ENCODE data around the gene VWF. TPM values are rescaled to one million over a fixed set of nuclear protein-coding genes. Genes with fewer than 3 reads are reported as not detected.
A peak's percentile ranks its signal among the peaks of the same experiment; 100 is the strongest.
"Not testable (repeated sequence)": the region's sequence is repeated elsewhere in the genome, so short reads cannot be mapped to it uniquely, and the experiment has no call there.

Gene VWF
- total and polyA plus RNA-seq, 2 of the 13 experiments (the other 11 are each of a cell fraction or from before 2014, with no cell fraction given) = 0.20 to 0.25 TPM

DNA sequence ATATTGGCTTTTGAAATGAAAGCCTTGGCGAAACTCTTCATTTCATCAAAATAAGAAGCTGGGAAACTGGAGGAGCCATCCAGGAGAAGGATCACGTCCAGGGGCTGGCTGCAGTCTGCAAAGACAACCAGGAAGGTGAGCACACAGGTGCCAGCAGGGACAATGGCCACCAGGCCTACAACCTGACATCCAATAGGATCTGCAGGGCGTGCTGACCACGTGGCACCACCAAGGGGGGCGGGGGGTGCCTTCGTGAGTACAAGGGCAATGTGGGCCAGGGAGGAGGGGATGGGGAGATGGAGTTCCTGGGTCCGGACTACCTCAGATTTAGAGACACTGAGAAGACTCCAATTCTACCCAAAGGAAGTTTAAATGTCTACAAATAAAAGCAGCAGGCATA, 107.7 kb downstream of the VWF start:
- Histone ChIP-seq H3K9me3 (ENCODE audit: low read length) (no peaks in the 10 kb centered on the region), H3K9ac (ENCODE audit: insufficient read depth, low read depth, low read length) (no peak overlapping the region), H4K20me1 (ENCODE audit: insufficient read depth, low read length) (no peaks in the 10 kb centered on the region), H3K4me3 (replicated peaks in 1 of 3; ENCODE audit: insufficient read depth in 1 of 3, low read depth in 2 of 3, low read length in 3 of 3) (no peak overlapping the region), H3K4me1 (ENCODE audit: insufficient read depth, low read length) (no peaks in the 10 kb centered on the region), H3K27ac (ENCODE audit: extremely low read length, insufficient read depth, low read length) (no peak overlapping the region), H3K79me2 (ENCODE audit: insufficient read depth, low read length) (no peaks in the 10 kb centered on the region), H3K27me3 (ENCODE audit: control insufficient read depth in 1 of 2, insufficient read depth in 2 of 2, low read length in 2 of 2) (peaks cover 0 to 2% of the 10 kb centered on the region in 2 experiments; a peak in 1 of 5 replicates), H3K36me3 (replicated peaks in 1 of 2; ENCODE audit: control insufficient read depth in 1 of 2, insufficient read depth in 2 of 2, low read length in 2 of 2) (no peaks in the 10 kb centered on the region), H3K4me2 (ENCODE audit: low read depth, low read length) (no peak overlapping the region), H2AFZ (ENCODE audit: low read length) (no peak overlapping the region)
- BruUV-seq (replicated peaks) = no TSS peak
- intact Hi-C loops (cut with micrococcal nuclease; ENCODE audit: unreplicated experiment) (no loop called here), in situ Hi-C loops (cut with HindIII; ENCODE audit: extremely low pct_ligation_motif_present, low pct_unique_long_range_greater_than_20kb) (no loop called here)
- ATAC-seq (no peak), FAIRE-seq (no peak), DNase-seq (ENCODE audit: low spot score) (no peak)
- CTCF ChIA-PET (ENCODE audit: low intra/inter-chr PET ratio, low total read pairs) = no interaction called here
- POLR2A ChIA-PET = no interaction called here
- 9% methylated on average over 6 of the region's 7 CpGs for WGBS (ENCODE audit: low lambda C conversion rate)
- TF ChIP-seq ZNF678 (CRISPR knock-in tag; IDR thresholded peaks at IDR 0.05) (no peak), RCOR2 (CRISPR knock-in tag; IDR thresholded peaks at IDR 0.05) (no peak), AGO2 (optimal IDR thresholded peaks at IDR 0.05; ENCODE audit: low read depth, low read length) (no peak)

DNA sequence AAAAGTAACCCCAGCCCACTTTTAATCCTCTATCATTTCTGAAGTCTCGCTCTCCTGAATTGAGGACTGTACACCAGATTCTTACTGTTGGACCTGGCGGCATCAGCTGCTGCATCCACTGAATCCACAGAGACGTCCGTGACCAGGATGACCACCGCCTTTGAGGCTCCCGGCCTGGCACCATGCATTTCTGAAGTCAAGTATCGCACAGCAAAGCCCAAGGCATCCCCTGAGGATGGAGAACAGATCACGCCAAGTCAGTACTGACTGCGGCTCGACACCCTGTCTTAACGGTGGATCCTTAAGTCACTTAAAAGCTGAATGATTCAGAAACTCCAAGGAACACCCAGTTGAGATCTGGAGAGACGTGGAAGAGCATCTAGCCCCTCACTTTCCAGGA, 108.5 kb downstream of the VWF start:
- in situ Hi-C loops (cut with HindIII; ENCODE audit: extremely low pct_ligation_motif_present, low pct_unique_long_range_greater_than_20kb) = not testable (repeated sequence)

DNA sequence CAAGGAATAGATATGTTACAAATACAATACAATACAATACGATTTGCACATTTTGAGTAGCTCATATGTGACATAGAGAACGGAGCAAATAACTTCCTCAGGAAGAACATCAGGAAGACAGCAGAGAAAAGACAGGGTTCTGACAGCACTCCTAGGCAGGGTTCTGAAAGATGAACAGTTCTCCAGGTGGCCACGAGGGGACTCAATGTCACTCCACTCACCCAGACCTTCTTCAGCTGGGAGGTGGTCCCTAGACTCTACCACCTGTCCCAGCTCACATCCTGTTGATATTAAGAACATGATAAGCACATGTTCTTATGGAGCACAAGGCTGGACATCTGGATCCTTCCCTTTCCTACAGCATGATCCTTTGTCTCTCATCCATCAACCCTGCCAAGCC, 109.2 kb downstream of the VWF start:
- DNase-seq (ENCODE audit: low spot score); CTCF ChIA-PET (ENCODE audit: low intra/inter-chr PET ratio, low total read pairs); H2AFZ ChIP-seq (ENCODE audit: low read length); H3K36me3 ChIP-seq (replicated peaks in 1 of 2; ENCODE audit: control insufficient read depth in 1 of 2, insufficient read depth in 2 of 2, low read length in 2 of 2); H4K20me1 ChIP-seq (ENCODE audit: insufficient read depth, low read length); H3K9me3 ChIP-seq (ENCODE audit: low read length); intact Hi-C loops (cut with micrococcal nuclease; ENCODE audit: unreplicated experiment); H3K4me1 ChIP-seq (ENCODE audit: insufficient read depth, low read length); POLR2A ChIA-PET; in situ Hi-C loops (cut with HindIII; ENCODE audit: extremely low pct_ligation_motif_present, low pct_unique_long_range_greater_than_20kb); H3K4me2 ChIP-seq (ENCODE audit: low read depth, low read length); H3K27ac ChIP-seq (ENCODE audit: extremely low read length, insufficient read depth, low read length); H3K9ac ChIP-seq (ENCODE audit: insufficient read depth, low read depth, low read length); H3K4me3 ChIP-seq (replicated peaks in 1 of 3; ENCODE audit: insufficient read depth in 1 of 3, low read depth in 2 of 3, low read length in 3 of 3); H3K79me2 ChIP-seq (ENCODE audit: insufficient read depth, low read length); H3K27me3 ChIP-seq (ENCODE audit: control insufficient read depth in 1 of 2, insufficient read depth in 2 of 2, low read length in 2 of 2); BruUV-seq (replicated peaks): not testable (repeated sequence)
- ATAC-seq (peak; percentile 72), FAIRE-seq (peak; percentile 74)
- whole genome bisulfite sequencing (ENCODE audit: low lambda C conversion rate) = 14% methylated on average over 3 of the region's 3 CpGs

More for the DNA sequence above, 108.5 kb downstream of the VWF start:
- intact Hi-C loops (cut with micrococcal nuclease; ENCODE audit: unreplicated experiment); DNase-seq (ENCODE audit: low spot score); H3K4me2 ChIP-seq (ENCODE audit: low read depth, low read length); CTCF ChIA-PET (ENCODE audit: low intra/inter-chr PET ratio, low total read pairs); H3K36me3 ChIP-seq (replicated peaks in 1 of 2; ENCODE audit: control insufficient read depth in 1 of 2, insufficient read depth in 2 of 2, low read length in 2 of 2); H3K9ac ChIP-seq (ENCODE audit: insufficient read depth, low read depth, low read length); FAIRE-seq; H3K9me3 ChIP-seq (ENCODE audit: low read length); H3K79me2 ChIP-seq (ENCODE audit: insufficient read depth, low read length); H3K27me3 ChIP-seq (ENCODE audit: control insufficient read depth in 1 of 2, insufficient read depth in 2 of 2, low read length in 2 of 2); H3K4me3 ChIP-seq (replicated peaks in 1 of 3; ENCODE audit: insufficient read depth in 1 of 3, low read depth in 2 of 3, low read length in 3 of 3); ATAC-seq; H3K27ac ChIP-seq (ENCODE audit: extremely low read length, insufficient read depth, low read length); H4K20me1 ChIP-seq (ENCODE audit: insufficient read depth, low read length); POLR2A ChIA-PET; H3K4me1 ChIP-seq (ENCODE audit: insufficient read depth, low read length); H2AFZ ChIP-seq (ENCODE audit: low read length); BruUV-seq (replicated peaks): not testable (repeated sequence)
- WGBS (ENCODE audit: low lambda C conversion rate) = 45% methylated on average over 12 of the region's 12 CpGs

Measured in HepG2 (cell line).